Adrenal gland (tissue), 5 donors: ENCODE results near the gene DMD.

Source experiments
- POLR2A ChIP-seq, 2 donors: fragments of 450-650 bp; IDR thresholded peaks; one replicate each; pipeline ENCODE4 v1.6.1; 2017; ENCODE audit warnings: antibody characterized with exemption in 2 of 2, mild to moderate bottlenecking in 2 of 2, moderate library complexity in 1 of 2
- TF ChIP-seq, protein P1 (sequence below), 6 experiments: fragments of 450-650 bp in 4 of 6; fragments of 200-600 bp in 2 of 6; sonication (generic) in 1 of 6; IDR thresholded peaks; 1 replicate in 5 of 6; 2 replicates in 1 of 6; pipeline versions ENCODE4 v1.5.1 to v1.8.0; 2016 to 2021; ENCODE audit warnings: antibody characterized with exemption in 6 of 6, mild to moderate bottlenecking in 2 of 6, moderate library complexity in 1 of 6
- donor health status: DM: no; HTN: no; CAD: no.

DNA sequence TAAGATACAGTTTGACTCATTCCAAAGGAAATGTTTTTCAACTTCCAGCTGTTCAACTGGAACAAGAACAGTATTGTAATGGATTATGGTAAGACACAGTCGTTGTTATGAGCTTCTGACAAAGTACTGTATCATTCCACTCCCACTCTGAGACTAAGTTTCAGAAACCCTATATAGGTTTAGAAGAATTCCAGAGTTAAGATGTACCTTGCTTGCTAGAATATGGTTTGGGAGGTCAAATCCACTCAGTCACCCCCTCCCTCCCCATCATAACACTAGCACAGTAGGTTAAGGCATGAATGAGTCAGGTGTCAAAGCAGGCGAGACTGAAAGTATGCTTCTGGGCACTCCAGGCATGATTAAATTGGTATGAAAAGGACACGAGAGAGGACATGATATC is 339.7 kb downstream of the DMD start:
- TF ChIP-seq, protein P1, sequence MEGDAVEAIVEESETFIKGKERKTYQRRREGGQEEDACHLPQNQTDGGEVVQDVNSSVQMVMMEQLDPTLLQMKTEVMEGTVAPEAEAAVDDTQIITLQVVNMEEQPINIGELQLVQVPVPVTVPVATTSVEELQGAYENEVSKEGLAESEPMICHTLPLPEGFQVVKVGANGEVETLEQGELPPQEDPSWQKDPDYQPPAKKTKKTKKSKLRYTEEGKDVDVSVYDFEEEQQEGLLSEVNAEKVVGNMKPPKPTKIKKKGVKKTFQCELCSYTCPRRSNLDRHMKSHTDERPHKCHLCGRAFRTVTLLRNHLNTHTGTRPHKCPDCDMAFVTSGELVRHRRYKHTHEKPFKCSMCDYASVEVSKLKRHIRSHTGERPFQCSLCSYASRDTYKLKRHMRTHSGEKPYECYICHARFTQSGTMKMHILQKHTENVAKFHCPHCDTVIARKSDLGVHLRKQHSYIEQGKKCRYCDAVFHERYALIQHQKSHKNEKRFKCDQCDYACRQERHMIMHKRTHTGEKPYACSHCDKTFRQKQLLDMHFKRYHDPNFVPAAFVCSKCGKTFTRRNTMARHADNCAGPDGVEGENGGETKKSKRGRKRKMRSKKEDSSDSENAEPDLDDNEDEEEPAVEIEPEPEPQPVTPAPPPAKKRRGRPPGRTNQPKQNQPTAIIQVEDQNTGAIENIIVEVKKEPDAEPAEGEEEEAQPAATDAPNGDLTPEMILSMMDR (IDR thresholded peaks at IDR 0.05), result no peak
- no peak for TF ChIP-seq POLR2A (IDR thresholded peaks at IDR 0.05)
